ENCODE measurements around the gene BEND6.

GRCh38 chr6:57004292-57004691 is 49.4 kb downstream of the BEND6 start:
- TF ChIP-seq CTCF (IDR thresholded peaks at IDR 0.05) (no peak), POLR2A (IDR thresholded peaks at IDR 0.05) (no peak)
